ENCODE measurements around the gene SMIM35.

SMIM35 gene

GRCh38 chr11:118056806-118057205 is 30.0 kb downstream of the SMIM35 start:
- no peak for DNase-seq

GRCh38 chr11:118055966-118056365 is 30.8 kb downstream of the SMIM35 start:
- no peak for DNase-seq

- no peak for DNase-seq
These were observed 31.8 kb downstream of the SMIM35 start for GRCh38 chr11:118054712-118055640.

- no peak for DNase-seq
These were observed 34.1 kb downstream of the SMIM35 start for GRCh38 chr11:118052581-118053206.

- DNase-seq, result no peak
These were observed 34.9 kb downstream of the SMIM35 start for GRCh38 chr11:118051611-118052461.

- DNase-seq, result no peak
These were observed 35.6 kb downstream of the SMIM35 start for GRCh38 chr11:118051136-118051610.

- DNase-seq, result no peak
These were observed 36.4 kb downstream of the SMIM35 start for GRCh38 chr11:118050208-118050891.

- DNase-seq, result no peak
These were observed 37.0 kb downstream of the SMIM35 start for GRCh38 chr11:118049771-118050170.

- no peak for DNase-seq
These were observed 38.0 kb downstream of the SMIM35 start for GRCh38 chr11:118048472-118049370.

GRCh38 chr11:118047749-118048148 is 39.0 kb downstream of the SMIM35 start:
- DNase-seq, result peak; percentile 18

- DNase-seq, result no peak
These were observed 39.6 kb downstream of the SMIM35 start for GRCh38 chr11:118046964-118047700.

GRCh38 chr11:118046051-118046963 is 40.5 kb downstream of the SMIM35 start:
- DNase-seq, result peak; percentile 91

GRCh38 chr11:118045191-118045590 is 41.6 kb downstream of the SMIM35 start:
- peak; percentile 90 for DNase-seq

- no peak for DNase-seq
These were observed 44.0 kb downstream of the SMIM35 start for GRCh38 chr11:118042796-118043195.

GRCh38 chr11:118042141-118042540 is 44.6 kb downstream of the SMIM35 start:
- DNase-seq, result no peak

- no peak for DNase-seq
These were observed 53.3 kb downstream of the SMIM35 start for GRCh38 chr11:118033443-118033842.

- no peak for DNase-seq
These were observed 58.1 kb downstream of the SMIM35 start for GRCh38 chr11:118028626-118029025.

GRCh38 chr11:118027694-118028093 is 59.1 kb downstream of the SMIM35 start:
- no peak for DNase-seq

GRCh38 chr11:118021146-118021545 is 65.6 kb downstream of the SMIM35 start:
- DNase-seq, result no peak

- no peak for DNase-seq
These were observed 68.4 kb downstream of the SMIM35 start for GRCh38 chr11:118018401-118018800.

Measured in DMS79 treated with DMSO at 0.1 percent for 48 hours (cell line).